Adrenal gland (tissue), 12 donors: ENCODE measurements around the gene CLEC4F. TPM values are rescaled to one million over a fixed set of nuclear protein-coding genes. Genes with fewer than 3 reads are reported as not detected.

Experiments used
- DNase-seq, 7 donors: peaks; one replicate each; pipeline ENCODE4 v3.0.0-alpha.2; 2019 to 2020
- H3K27ac ChIP-seq, 5 donors: fragments of 200-600 bp; sonication (generic) in 4 of 5; 1 replicate in 3 of 5; 2 replicates in 2 of 5; pipeline versions ENCODE4 v1.5.1 to v1.8.0; 2016 to 2020; ENCODE audit warnings: mild to moderate bottlenecking in 1 of 5
- H3K27me3 ChIP-seq: fragments of 200-600 bp; 2 replicates; pipeline ENCODE4 v1.8.0; 2021
- H3K36me3 ChIP-seq, 2 donors: fragments of 200-600 bp; replicated peaks in 1 of 2; 1 replicate in 1 of 2; 2 replicates in 1 of 2; pipeline versions ENCODE4 v1.5.1 to v1.8.0; 2018 to 2022
- H3K4me1 ChIP-seq, 2 donors: fragments of 200-600 bp; replicated peaks in 1 of 2; 1 replicate in 1 of 2; 2 replicates in 1 of 2; pipeline versions ENCODE4 v1.5.1 to v1.8.0; 2018 to 2021
- H3K4me3 ChIP-seq, 4 donors: fragments of 200-600 bp; sonication (generic) in 3 of 4; one replicate each; pipeline ENCODE4 v1.5.1; 2016 to 2018
- H3K9me3 ChIP-seq, 3 donors: fragments of 200-600 bp; sonication (generic) in 1 of 3; replicated peaks in 1 of 3; 1 replicate in 2 of 3; 2 replicates in 1 of 3; pipeline versions ENCODE4 v1.5.1 to v1.8.0; 2016 to 2021
- CTCF ChIP-seq, 6 experiments: fragments of 450-650 bp in 4 of 6; fragments of 200-600 bp in 2 of 6; sonication (generic) in 1 of 6; IDR thresholded peaks; 1 replicate in 5 of 6; 2 replicates in 1 of 6; pipeline versions ENCODE4 v1.5.1 to v1.8.0; 2016 to 2021; ENCODE audit warnings: antibody characterized with exemption in 6 of 6, mild to moderate bottlenecking in 2 of 6, moderate library complexity in 1 of 6
- POLR2A ChIP-seq, 2 donors: fragments of 450-650 bp; IDR thresholded peaks; one replicate each; pipeline ENCODE4 v1.6.1; 2017; ENCODE audit warnings: antibody characterized with exemption in 2 of 2, mild to moderate bottlenecking in 2 of 2, moderate library complexity in 1 of 2
- WGBS, 4 donors: extraction: QIAGEN DNeasy Blood & Tissue Kit in 2 of 4; methylation state at CpG; one replicate each; pipeline versions ENCODE4 v1.1.5 to v1.1.7; 2013 to 2017; 5-methylcytosine and 5-hydroxymethylcytosine counted together
- intact Hi-C, 2 donors: fragments of 100-400 bp; cut with DNase I; formaldehyde crosslinking; loops; one replicate each; pipeline versions ENCODE4 v1.14.1 to v1.15.0; 2022 to 2023
- polyA plus RNA-seq, 3 donors: library from polyadenylated mRNA; stranded (reverse); fragments of 200-250 nt in 2 of 3; fragments of 350-450 nt in 1 of 3; fragmentation: Illumina TruSeq in 1 of 3; extraction: RNeasy Lipid Tissue Mini Kit (QIAGEN cat#74804) in 1 of 3; gene quantifications; one replicate each; pipeline ENCODE4 v1.2.3, GENCODE V29; 2013 to 2014
- total RNA-seq, 9 donors: library from RNA; depleted of rRNA in 4 of 9; stranded (reverse); fragments of >200 nt in 4 of 9; fragments of 120-200 nt in 1 of 9; fragmentation: NEBNext Ultra II Directional in 1 of 9; extraction: Animal tissue kit (Norgen Biotek cat#: 25700) in 1 of 9; gene quantifications; one replicate each; pipeline versions ENCODE4 v1.1.0 to v1.2.4, GENCODE V29; 2013 to 2023
- donor health status: healthy with polysubstance abuse.
- donor health status: Bipolar disorder and iron deficiency.
- donor health status: DM: yes; HTN: yes; CAD: no.
- donor health status: DM: no; HTN: no; CAD: no.
- donor health status: DM: no; HTN: no; CAD: no.
- donor health status: DM: yes; HTN: yes; CAD: no.

CLEC4F gene
- total and polyA plus RNA-seq, 12 donors: 0.22 to 0.32 (median 0.27) TPM; not detected in 9

GRCh38 chr2:70854411-70854810 lies 34.0 kb upstream of the CLEC4F start:
- intact Hi-C loops: no loop called here
- H3K27ac ChIP-seq: no peak overlapping the region

GRCh38 chr2:70852824-70853223 lies 32.4 kb upstream of the CLEC4F start:
- Histone ChIP-seq H3K36me3 (no peaks in the 10 kb centered on the region), H3K4me1 (no peaks in the 10 kb centered on the region), H3K9me3 (no peaks in the 10 kb centered on the region), H3K27ac (no peak overlapping the region), H3K27me3 (no peaks in the 10 kb centered on the region), H3K4me3 (no peak overlapping the region)
- TF ChIP-seq CTCF (IDR thresholded peaks at IDR 0.05) (no peak), POLR2A (IDR thresholded peaks at IDR 0.05) (no peak)
- WGBS, 4 donors: 68 to 90% (median 82%) methylated on average over 1 of the region's 1 CpG
- no peak for DNase-seq
- intact Hi-C loops: no loop called here

More at GRCh38 chr2:70854411-70854810, 34.0 kb upstream of the CLEC4F start:
- TF ChIP-seq POLR2A (IDR thresholded peaks at IDR 0.05): no peak
- no peak for TF ChIP-seq CTCF (IDR thresholded peaks at IDR 0.05)
- Histone ChIP-seq H3K4me3 (no peak overlapping the region), H3K36me3 (no peaks in the 10 kb centered on the region), H3K4me1 (no peaks in the 10 kb centered on the region), H3K9me3 (no peaks in the 10 kb centered on the region), H3K27me3 (no peaks in the 10 kb centered on the region)
- WGBS, 4 donors: 72 to 93% (median 81%) methylated on average over 4 of the region's 4 CpGs
- DNase-seq: no peak

DNA sequence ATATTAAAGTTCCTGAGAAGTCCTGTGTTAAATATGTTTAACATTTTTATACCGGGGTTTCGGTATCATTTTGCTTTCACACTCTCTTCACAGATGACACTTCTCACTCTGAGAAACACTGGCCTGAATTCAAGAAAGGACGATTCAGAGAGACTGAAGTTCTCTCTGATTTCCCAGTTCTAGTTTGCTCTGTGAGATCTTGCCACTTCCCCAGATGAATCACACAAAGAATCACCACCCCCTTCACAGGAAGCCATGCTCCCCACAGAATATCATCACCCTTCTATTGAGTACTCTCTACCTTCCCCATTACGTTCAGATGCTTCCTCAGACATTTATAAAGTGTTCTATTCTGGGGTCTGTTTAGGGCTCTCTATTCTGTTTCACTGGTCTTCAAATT lies 31.3 kb upstream of the CLEC4F start:
- Histone ChIP-seq H3K4me1 (no peaks in the 10 kb centered on the region), H3K27me3 (no peaks in the 10 kb centered on the region), H3K36me3 (no peaks in the 10 kb centered on the region), H3K4me3 (no peak overlapping the region), H3K27ac (no peak overlapping the region), H3K9me3 (no peaks in the 10 kb centered on the region)
- DNase-seq: no peak
- intact Hi-C loops: no loop called here
- 44 to 65% (median 56%) methylated on average over 4 of the region's 4 CpGs for WGBS, 4 donors
- TF ChIP-seq POLR2A (IDR thresholded peaks at IDR 0.05) (no peak), CTCF (IDR thresholded peaks at IDR 0.05) (no peak)

DNA sequence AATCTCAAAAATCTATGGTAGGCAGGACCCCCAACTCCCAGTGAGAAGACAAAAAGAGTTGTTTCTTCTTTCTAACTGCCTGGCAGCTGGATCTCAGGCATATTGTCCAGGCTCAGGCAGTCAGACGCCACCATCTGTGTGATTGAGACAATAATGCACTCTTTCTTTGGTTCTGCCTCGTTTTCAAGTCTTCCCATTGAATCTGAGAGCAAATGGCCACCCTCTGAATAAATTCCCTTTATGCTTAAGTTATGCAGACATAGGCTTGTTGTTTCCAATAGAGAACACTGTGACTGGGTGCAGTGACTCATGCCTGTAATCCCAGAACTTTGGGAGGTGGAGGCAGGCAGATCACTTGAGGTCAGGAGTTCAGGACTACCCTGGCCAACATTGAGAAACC lies 30.5 kb upstream of the CLEC4F start:
- Histone ChIP-seq H3K9me3 (no peaks in the 10 kb centered on the region), H3K36me3 (no peaks in the 10 kb centered on the region), H3K4me3 (no peak overlapping the region), H3K27me3 (no peaks in the 10 kb centered on the region), H3K27ac (no peak overlapping the region), H3K4me1 (no peaks in the 10 kb centered on the region)
- WGBS, 4 donors: 50 to 69% (median 58%) methylated on average over 2 of the region's 2 CpGs
- intact Hi-C loops: no loop called here
- no peak for TF ChIP-seq POLR2A (IDR thresholded peaks at IDR 0.05)
- no peak for TF ChIP-seq CTCF (IDR thresholded peaks at IDR 0.05)
- no peak for DNase-seq
